HG02798 (cell line): ENCODE results near the gene SNF8.

ENCODE experiments used
- ATAC-seq: cut with Tn5 transposase; IDR thresholded peaks from one replicate; pipeline ENCODE4 v1.9.1; 2021; ENCODE audit warnings: mild to moderate bottlenecking; ENCODE audit not compliant: unreplicated experiment, poor library complexity

The SNF8 gene

DNA sequence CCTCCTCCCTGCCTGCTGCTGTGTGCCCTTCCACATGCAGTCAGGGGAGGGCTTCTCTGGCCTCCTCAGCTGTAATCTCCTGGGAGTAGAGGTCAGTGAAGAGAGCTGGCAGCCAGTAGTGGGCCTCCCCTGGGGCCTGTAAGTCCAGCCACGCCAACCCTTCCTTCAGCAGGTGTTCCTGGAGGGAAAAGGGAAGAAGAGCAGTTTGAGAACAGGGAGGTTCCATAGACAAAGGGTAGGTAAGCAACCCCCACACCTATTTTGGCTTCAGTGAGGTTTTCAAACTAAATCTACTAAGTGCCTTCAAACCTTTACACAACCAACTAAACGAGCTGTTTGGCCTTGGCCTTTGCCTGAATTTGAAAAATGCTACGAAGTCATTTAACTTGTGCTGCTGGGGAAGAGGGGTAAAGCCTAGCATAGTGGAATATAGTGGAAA is 14.2 kb downstream of the SNF8 start:
- no peak for ATAC-seq

DNA sequence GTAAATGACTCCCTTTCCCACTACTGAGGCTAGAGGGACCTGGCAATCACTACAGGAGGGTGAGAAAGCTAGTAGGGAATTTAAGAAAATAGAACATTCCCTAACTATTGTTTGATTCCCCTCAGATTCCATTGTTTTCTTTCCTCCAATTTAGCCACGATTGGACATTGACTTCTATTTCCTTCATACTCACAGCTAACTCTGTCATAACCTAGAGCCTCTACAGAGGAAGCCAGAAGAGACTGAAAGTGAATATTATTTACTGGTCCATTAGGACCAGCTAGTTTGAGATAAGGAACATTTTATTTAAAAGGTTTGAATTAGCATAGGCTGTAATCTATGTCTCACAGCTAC is 14.9 kb downstream of the SNF8 start:
- ATAC-seq: no peak

DNA sequence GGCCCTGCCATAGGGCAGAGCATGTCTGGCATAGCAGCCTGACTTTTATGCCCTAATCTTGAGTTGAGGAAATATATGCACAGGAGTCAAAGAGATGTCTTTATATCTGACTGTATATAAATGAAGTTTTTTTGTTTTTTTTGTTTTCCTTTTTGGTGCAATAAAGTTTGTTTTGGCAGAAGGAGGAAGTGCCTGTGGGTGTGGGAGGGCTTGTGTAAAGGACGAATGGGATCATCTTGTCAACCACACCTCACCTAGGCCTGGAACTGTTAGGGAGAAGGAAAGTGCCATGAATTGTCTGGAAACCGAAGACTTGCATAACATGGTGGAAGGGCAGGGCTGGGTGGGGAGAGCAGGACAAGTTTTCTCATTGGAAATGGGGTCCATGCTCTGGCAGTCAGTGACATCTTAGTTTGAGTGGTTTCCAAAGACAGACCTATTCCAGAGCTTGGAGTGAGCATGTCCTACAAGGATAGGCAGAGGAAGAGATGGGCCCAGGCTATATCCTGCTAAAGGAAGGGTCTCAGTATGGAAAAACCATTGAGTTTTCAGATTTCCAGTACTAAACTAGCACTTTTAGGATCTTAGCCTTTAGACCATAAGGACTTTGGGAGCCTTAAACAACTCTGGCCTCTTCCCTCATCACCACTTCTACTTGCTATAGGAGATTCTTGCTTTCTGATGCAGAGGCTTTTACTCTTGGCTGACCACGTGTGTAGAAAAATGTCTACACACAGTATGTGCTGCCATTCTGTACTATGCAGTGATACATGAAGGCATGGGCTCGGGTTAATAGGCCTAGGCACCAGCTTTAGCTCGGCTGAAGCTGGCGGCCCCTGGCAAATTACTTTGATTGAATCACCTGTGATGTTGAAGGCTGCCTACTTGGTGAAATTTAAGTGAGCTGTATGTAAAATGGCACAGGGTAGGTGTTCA is 15.5 kb downstream of the SNF8 start:
- no peak for ATAC-seq

DNA sequence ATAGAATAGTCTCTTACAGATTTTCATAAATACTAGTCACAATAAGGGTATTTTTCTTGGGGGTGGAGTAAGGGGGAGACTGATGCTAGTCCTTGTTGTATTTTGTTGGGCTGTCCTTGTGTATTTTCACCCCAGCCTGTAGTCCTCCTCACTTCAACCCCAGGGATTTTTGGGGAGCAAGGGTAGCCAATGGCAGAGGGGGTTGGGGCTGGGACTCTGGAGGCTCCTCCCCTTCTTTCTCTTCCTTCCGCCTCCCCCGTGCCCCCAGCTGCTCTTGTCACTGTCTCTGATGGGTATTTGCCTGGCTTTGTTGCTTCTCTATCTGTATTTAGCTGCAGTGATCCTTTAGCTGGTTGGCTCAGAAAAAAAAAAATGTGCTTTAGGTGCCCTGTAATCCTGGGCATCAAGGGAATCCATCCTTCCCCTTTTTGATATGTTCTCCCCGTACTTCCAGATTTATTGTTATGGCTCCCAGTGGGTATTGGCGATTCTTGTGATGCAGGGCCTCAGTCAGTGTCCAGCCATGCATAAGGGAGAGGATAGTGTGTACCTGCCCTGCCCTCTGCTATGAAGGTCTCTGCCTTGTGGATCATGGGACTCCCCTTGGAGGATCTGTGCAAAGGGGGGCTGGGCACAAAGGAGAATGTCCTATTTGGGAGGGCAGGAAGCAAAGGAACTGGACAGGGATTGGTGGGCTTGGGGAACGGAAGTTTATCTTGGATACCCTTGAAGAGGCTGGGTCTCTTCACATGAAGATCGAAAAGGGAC is 16.5 kb downstream of the SNF8 start:
- ATAC-seq: no peak

DNA sequence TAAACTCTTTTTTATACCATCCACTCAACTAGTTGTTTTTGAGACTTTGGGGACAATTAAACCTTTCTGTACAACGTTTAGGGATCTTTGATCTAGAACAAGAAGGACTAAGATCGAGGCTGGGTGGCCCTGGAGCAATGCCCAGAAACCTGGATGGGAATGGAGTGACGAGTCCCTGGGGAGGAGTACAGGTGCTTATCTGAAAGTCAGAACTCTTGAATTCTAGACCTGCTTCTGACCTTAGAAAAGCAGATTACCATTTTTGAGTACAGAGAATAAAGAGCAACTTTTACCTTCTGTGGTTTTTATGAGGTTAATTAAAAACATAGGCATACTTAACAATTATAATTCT is 18.7 kb downstream of the SNF8 start:
- ATAC-seq: no peak

DNA sequence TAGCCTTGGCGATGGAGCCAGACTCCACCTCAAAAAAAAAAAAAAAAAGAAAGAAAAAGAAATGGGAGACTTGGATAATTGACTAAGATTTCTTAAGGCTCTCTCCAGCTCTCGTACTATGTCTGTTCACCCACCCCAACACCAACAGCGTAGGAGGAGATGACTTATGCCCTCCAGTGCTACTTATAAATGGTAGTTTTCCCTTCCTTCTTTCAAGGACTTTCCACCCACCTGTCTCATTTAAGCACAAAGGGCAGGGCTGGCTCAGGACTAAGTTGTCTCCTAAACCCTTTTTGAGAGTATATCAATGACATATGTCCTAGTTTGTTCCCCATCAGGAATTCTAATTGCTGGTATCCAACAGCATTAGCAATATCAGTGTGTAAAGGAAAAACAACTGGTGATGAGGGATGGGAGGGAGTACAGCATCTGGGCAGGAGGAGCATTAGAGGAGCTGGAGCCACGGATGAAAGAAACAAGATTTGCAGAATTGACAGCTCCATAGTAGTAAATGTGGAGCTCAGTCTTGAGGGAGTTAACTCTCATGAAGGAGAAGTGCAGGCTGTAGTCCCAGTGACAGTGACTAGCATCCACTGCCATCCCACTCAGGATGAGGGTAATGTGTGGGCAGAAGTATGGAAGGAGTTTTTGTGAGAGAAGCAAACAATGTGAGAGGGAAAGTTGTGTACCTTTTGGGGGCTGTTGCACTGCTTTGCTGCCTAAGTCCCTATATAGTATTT is 19.2 kb downstream of the SNF8 start:
- ATAC-seq: no peak

DNA sequence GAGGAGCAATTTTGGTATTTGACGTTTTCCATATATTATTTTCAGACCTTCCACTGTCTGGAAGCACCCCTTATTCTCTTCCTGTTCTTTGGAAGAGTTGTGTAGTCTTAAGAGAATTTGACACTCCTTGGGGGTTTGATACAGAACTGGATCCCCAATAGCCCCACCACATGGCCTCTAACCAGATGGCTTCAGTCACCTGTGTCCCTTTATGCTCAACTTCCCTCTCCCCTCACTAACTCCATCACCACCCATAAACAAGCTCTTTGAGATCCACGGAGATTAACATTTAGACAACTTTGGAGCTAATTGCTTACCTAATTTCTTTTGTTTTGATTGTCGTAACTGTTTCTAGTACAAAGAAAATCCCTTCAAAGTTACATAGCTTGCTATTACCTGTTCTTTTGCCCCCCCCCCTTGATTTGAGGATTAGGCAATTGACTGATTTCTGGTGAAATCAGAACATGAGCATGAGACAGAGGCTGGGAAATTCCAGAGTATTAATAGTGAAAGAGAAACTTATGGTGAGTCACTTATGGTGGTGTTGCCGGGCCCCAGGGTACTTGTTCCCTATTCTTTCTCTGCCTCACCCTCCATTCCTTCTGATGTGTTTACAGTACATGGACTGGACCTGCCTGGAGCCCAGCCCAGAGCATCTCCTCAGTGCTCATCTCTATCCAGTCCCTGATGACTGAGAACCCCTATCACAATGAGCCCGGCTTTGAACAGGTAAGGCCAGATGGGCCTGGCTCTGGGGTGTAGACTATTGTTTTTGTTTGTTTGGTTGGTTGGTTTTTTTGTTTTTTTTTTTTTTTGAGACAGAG is 29.0 kb downstream of the SNF8 start:
- ATAC-seq: peak; percentile 81

DNA sequence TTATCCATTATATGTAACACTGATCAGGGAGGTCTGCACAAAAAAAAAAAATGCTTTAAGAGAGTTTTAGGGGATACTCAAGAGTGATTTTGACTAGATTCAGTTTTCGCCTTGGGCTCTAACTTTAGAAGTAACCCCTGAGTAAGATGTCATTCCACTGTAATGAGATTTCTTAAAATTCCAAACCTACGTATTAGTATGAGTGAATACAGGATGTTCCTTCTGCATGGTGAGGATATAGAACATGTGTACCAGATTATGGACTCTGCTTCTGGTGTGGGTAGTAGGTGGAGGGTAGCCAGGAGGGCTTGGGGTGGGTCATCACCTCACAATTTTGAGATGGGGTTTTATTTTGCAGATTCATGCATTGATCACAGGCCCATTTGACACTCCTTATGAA is 32.2 kb downstream of the SNF8 start:
- no peak for ATAC-seq

DNA sequence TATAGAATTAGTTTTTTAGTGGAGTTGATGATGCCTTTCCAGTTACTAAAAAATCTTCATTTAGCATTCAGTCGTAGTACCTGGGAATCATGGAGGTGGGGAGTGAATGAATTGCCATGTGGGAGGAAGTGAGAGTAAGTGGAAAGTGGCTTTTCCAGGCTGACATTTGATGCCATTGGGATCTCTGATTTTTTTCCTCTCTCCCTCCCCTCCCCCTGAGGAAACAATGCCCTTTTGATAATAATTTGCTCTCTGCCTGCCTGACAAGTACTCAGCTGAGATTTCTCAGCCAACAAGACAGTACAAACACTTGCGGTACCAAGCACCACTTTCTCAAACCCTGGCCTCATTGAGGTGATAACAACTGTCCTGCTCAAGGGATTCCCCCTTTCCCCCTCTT is 34.3 kb downstream of the SNF8 start:
- ATAC-seq: no peak

DNA sequence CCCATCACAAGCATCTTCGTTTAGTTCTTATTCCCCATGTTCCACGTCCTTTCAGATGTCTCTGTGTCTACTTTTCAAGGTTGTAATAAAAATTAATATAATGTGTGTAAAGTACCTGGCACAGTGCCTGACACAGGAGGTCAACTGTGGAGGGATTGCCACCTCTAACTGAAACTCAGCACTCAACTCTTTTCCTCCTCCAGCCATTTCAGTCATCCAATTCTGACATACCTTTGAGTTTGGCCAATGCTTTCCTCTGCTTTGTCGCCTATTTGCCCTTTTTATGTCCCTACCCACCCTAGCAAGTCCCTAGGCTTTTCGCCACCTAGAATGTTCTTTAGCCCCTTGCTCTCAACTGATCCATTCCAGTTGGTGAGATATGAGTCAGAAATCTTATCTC is 34.9 kb downstream of the SNF8 start:
- ATAC-seq: no peak

DNA sequence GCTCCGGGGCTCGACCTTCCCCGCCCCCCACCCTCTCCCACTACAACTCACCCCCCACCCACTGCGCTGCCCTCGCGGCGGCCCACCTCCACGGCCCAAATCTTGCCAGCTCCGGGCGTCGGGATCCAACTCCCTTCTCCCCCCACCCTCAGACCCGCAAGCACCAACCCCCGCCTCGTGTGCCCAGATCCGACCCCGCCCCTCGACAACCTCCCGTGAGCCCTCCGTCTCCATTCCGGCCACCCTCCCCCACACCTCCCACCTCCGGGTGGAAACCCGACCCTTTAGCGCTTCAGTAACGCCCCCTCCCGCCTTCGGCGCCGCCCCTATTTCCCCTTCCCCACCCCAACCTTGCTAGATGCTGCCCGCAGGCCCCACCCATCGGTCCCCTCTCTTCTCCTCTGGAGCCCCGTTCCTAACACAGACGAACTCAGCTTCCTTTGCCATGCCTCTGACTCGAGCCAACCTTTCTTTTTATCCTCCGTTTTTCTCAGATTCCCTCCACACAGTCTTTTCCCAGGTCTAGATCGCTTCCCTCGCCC is 35.7 kb downstream of the SNF8 start:
- peak; percentile 45 for ATAC-seq

DNA sequence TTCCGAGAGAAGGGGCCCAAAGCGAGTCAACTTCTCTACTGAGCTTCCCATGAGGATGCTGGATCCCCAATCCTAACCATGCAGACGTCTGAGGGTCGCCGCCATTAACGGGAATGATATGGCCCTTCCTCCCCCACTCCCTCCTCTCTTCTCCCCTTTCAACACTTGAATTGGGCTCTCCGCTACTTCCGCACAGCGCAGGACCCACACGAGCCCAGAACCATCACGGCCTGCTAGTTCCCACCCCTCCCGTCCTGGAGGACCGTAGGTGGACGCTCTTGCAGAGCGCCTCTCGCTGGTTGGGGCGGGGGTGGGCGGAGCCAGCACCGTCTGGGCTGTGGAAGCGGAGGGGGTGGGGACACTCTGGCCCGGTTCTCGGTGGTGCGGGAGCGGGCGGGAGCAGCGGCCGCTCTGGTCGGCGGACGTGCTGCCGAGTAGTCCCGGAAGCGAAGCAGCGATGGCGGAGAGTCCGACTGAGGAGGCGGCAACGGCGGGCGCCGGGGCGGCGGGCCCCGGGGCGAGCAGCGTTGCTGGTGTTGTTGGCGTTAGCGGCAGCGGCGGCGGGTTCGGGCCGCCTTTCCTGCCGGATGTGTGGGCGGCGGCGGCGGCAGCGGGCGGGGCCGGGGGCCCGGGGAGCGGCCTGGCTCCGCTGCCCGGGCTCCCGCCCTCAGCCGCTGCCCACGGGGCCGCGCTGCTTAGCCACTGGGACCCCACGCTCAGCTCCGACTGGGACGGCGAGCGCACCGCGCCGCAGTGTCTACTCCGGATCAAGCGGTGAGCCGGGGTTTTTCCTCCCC is 36.4 kb downstream of the SNF8 start, which contains the start of gene UBE2Z:
TSS of gene UBE2Z (plus strand) at position 361 of the 797 bp plus-strand sequence. CDS start at position 458, 97 bp downstream.
- ATAC-seq: peak; percentile 86

DNA sequence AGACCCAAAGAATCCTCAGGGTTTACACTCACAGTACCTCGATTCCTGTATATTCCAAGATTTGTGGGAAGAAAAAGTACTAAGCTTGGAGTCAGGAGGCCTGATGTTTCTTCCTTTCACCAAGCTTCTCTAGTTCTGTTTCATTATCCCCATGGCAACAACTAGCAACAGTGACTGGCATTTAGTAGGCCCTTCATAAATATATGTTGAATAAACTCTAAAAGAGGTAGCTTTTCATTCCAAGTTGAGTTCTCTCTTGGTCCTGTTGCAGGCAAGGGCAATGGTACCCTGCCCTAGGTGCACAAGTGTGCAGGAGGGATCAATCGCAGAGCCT is 37.0 kb downstream of the SNF8 start:
- no peak for ATAC-seq

DNA sequence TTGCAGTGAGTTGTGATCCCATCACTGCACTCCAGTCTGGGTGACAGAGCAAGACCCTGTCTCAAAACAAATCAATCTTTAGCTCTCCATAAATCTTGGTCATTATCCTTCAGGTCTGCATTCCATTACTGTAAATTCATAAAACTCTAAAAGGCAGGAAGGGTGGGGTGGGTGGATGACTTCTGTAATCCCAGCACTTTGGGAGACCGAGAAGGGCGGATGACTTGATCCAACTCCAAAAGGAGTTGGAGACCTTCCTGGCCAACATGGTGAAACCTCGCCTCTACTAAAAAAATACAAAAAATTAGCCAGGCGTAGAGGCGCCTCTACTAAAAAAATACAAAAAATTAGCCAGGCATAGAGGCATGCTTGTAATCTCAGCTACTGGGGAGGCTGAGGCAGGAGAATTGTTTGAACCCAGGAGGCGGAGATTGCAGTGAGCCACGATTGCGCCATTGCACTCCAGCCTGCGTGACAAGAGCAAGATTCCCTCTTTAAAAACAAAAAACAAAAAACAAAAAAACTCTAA is 38.6 kb downstream of the SNF8 start:
- no peak for ATAC-seq

DNA sequence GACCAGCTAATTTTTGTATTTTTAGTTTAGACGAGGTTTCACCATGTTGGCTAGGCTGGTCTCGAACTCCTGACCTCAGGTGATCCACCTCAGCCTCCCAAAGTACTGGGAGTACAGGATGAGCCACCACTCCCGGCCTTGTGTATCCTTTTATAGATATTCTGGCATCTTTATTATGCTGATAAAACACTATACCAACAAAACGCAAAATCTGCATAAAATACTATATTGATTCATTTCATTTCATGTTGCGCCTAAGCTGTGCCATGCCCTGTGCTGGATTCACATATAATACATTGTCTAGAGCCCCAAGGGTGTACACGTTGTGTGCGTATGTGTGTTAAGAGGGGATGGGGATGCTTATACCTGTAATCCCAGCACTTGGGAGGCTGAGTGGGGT is 40.2 kb downstream of the SNF8 start:
- ATAC-seq: no peak

DNA sequence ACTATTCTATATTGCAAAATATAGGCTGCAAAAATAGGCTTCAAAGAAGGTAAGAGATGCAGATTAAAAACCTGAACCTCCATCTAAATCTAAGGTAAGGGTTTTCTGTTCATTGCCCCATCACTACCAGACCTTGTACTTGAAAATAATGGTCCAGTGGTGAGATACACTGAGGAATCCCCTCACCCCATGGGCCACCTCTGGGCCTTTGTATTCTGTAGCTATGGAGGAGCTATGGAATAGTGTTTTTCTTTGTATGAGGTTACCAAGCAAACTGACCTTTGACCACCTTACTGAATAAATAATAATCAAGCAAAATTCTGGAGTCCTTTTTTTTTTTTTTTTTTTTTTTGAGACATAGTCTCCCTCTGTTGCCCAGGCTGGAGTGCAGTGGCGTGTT is 41.2 kb downstream of the SNF8 start:
- ATAC-seq: no peak

DNA sequence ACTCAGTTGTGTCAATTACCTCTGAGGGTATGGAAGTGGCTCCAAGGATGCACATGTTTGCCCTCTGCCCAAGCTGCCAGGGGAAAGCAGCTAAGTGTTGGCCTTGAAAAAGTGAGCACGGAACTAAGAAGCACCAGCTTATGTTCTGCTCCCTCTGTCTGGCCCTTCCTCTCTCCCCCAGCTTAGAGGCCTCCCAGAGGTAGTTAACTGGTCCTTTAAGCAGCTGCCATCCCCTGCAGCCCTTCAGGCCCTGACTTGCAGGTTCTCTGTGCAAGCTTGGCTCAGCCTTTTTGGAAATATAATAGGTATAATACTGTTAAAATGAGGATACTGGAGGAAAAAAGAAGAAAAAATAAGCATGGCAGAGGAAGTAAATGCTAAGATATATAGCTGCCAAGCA is 43.4 kb downstream of the SNF8 start:
- ATAC-seq: no peak

DNA sequence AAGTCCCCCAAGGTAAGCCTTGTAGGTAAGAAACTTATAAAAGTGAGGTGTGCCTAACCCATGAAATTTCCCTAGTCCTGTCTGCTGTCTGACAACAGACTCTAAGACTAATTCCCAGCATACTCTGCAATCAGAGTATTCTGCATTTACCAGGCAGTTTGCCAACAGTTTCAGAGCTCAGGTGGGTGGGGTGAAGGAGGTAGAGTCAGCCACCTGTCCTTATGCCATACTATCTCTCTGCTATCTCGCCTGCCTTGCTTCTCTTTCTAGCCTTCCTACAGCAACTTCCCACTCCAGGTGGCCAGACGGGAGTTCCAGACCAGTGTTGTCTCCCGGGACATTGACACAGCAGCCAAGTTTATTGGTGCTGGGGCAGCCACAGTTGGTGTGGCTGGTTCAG is 49.8 kb downstream of the SNF8 start:
- no peak for ATAC-seq
